Osteocyte (in vitro differentiated cells): ENCODE measurements around the gene COL27A1. TPM values are rescaled to one million over a fixed set of nuclear protein-coding genes. Genes with fewer than 3 reads are reported as not detected.

Experiments used
- DNase-seq: peaks from one replicate; pipeline ENCODE4 v3.0.0; 2021; ENCODE audit warnings: mixed read lengths; ENCODE audit not compliant: unreplicated experiment; ENCODE audit errors: extremely low spot score
- H3K27ac Mint-ChIP-seq: one replicate; pipeline ENCODE4 v1.8.0; 2021; ENCODE audit warnings: mild to moderate bottlenecking, mixed read lengths; ENCODE audit not compliant: unreplicated experiment
- H3K27me3 Mint-ChIP-seq: one replicate; pipeline ENCODE4 v1.8.0; 2021; ENCODE audit warnings: mixed read lengths; ENCODE audit not compliant: unreplicated experiment
- H3K36me3 Mint-ChIP-seq: one replicate; pipeline ENCODE4 v1.8.0; 2021; ENCODE audit warnings: mixed read lengths; ENCODE audit not compliant: unreplicated experiment
- H3K4me1 Mint-ChIP-seq: one replicate; pipeline ENCODE4 v1.8.0; 2021; ENCODE audit warnings: mixed read lengths; ENCODE audit not compliant: unreplicated experiment
- H3K4me3 Mint-ChIP-seq: one replicate; pipeline ENCODE4 v1.8.0; 2021; ENCODE audit warnings: mild to moderate bottlenecking, moderate library complexity, mixed read lengths; ENCODE audit not compliant: unreplicated experiment
- H3K9me3 Mint-ChIP-seq: one replicate; pipeline ENCODE4 v1.8.0; 2021; ENCODE audit warnings: mixed read lengths; ENCODE audit not compliant: unreplicated experiment
- total RNA-seq: library from RNA; stranded (reverse); gene quantifications from 2 replicates; pipeline ENCODE4 v1.2.1, GENCODE V29; 2021
- TF ChIP-seq, protein P1 (sequence below): fragments of 200-600 bp; sonication (generic); IDR thresholded peaks from 2 replicates; pipeline ENCODE4 v1.5.0; 2021; ENCODE audit warnings: antibody characterized with exemption, mild to moderate bottlenecking, moderate library complexity

Gene COL27A1
- total RNA-seq, 1 donor from 2014 or later: 44.4 TPM

DNA sequence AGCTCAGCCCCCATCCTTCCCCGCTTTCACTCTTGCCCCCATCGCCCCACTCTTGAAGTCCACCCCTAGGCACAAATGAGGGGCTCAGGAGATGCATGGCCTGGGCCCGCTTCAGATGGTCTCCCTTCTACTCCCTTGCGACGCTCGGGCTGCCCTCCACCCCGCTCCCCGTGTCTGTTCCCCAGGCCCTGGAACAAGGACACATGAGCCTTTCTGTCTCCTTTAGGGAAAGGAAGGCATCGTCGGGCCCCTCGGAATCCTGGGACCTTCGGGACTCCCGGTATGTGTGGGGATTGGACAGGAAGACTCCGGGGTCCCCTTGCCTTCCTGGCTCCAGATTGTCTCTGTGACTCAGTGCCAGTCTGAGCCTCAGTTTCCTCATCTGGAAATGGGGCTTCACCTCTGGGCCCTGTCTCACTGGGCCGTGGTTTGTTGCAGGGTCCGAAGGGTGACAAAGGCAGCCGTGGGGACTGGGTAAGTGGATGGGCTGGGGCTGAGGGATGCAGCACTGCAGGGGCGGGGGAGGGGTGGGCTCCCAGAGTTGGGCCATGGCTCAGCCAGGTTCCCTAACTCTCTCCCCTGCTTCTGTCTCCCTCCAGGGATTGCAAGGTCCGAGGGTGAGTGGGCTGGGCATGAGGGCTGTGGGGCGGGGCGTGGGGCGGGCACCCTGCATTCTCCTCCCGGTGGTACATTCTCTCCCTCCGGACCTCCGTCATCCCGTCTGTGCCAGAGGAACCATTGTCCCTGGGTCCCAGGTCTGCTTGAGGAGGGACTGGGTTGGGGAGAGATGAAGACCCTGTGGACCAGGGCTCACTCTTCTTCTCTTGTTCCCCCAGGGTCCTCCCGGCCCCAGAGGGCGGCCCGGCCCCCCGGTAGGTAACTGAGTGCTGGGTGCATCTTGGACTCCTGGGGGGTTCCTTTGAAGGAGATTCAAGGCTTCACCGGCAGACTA, 145.8 kb downstream of the COL27A1 start:
- TF ChIP-seq, protein P1, sequence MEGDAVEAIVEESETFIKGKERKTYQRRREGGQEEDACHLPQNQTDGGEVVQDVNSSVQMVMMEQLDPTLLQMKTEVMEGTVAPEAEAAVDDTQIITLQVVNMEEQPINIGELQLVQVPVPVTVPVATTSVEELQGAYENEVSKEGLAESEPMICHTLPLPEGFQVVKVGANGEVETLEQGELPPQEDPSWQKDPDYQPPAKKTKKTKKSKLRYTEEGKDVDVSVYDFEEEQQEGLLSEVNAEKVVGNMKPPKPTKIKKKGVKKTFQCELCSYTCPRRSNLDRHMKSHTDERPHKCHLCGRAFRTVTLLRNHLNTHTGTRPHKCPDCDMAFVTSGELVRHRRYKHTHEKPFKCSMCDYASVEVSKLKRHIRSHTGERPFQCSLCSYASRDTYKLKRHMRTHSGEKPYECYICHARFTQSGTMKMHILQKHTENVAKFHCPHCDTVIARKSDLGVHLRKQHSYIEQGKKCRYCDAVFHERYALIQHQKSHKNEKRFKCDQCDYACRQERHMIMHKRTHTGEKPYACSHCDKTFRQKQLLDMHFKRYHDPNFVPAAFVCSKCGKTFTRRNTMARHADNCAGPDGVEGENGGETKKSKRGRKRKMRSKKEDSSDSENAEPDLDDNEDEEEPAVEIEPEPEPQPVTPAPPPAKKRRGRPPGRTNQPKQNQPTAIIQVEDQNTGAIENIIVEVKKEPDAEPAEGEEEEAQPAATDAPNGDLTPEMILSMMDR: no peak
- peak; percentile 78 for DNase-seq
- Mint-ChIP-seq H3K9me3 (peaks cover 3% of the 10 kb centered on the region), H3K27me3 (no peaks in the 10 kb centered on the region), H3K36me3 (peaks cover 29% of the 10 kb centered on the region), H3K4me1 (no peaks in the 10 kb centered on the region), H3K27ac (no peak overlapping the region), H3K4me3 (no peak overlapping the region)

DNA sequence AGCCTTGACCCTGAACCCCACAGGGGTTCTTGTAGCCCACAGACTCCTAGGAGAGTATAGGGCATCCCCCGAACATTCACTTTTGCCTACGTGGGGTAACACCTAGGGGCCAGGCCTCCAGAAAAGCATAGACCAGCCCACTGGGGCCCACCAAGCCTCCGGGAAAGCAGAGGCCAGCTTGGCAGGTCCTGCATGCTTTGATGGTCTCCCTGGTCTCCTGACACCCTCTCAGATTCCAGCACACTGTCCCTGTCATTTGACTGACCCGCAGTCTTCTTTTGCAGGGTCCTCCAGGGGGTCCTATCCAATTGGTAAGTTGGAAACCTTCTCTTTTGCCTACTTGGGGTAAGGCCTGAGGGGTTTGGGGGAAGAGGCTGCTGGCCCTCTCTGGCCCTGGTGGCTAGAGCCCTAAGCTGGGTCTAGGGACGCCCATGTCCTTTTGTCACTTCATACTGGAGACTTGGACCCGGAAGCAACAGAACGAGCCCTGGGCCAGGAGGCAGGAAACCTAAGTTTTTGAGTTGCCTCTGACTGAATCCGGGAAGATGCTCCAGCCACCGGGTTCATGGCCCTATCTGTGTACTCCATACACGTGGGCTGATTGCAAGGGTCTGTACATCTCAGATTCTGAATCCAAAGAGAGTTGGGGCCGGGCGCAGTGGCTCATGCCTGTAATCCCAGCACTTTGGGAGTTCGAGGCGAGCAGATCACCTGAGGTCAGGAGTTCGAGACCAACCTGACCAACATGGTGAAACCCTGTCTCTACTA, 146.6 kb downstream of the COL27A1 start:
- no peak overlapping the region for H3K4me3 Mint-ChIP-seq
- peaks cover 20% of the 10 kb centered on the region for H3K36me3 Mint-ChIP-seq
- H3K27ac Mint-ChIP-seq: no peak overlapping the region
- DNase-seq: peak; percentile 73
- TF ChIP-seq, protein P1: no peak
- H3K4me1 Mint-ChIP-seq: no peaks in the 10 kb centered on the region
- no peaks in the 10 kb centered on the region for H3K27me3 Mint-ChIP-seq
- no peaks in the 10 kb centered on the region for H3K9me3 Mint-ChIP-seq

DNA sequence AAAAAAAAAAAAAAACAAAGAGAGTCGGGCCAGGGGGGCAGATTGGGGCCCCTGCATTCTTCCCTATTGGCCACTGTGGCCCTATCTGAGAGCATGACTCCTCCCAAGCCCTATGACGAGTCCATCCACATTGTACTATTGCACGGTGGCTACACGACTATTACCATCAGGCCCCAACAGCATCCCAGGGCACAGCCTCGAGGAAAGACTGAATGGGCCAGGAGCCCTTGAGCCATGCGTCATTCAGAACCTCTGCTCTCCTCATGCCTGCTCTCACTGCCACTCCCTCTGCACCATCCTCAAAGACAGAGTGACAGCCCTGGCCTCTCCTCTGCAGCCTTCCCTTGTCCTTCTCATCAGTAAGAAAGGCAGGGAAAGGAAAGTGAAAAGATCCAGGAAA, 147.4 kb downstream of the COL27A1 start:
- Mint-ChIP-seq H3K27ac (no peak overlapping the region), H3K4me3 (no peak overlapping the region), H3K27me3 (no peaks in the 10 kb centered on the region), H3K4me1 (no peaks in the 10 kb centered on the region), H3K9me3 (no peaks in the 10 kb centered on the region), H3K36me3 (peaks cover 17% of the 10 kb centered on the region)
- TF ChIP-seq, protein P1: no peak
- peak; percentile 51 for DNase-seq

DNA sequence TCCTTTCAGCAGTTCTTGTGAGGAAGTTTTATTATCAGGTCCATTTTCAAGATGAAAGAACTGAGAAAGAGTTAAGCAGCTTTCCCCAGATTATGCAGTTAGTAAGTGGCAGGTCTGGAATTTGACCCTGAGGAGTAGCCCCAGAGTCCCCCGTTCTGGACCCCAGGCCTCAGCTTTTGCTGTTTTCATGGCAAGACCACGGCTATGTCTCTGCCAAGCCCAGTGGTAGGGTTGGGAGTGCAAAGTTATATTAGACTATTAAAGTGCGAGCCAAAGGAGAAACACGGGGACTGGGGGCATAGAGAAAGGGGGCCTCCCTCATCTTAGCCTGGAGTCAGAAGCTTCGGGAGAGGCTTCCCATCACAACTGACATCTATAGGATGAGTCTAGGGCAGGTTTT, 148.2 kb downstream of the COL27A1 start:
- Mint-ChIP-seq H3K4me3 (no peak overlapping the region), H3K4me1 (no peaks in the 10 kb centered on the region), H3K9me3 (no peaks in the 10 kb centered on the region), H3K36me3 (peaks cover 13% of the 10 kb centered on the region), H3K27ac (no peak overlapping the region), H3K27me3 (no peaks in the 10 kb centered on the region)
- TF ChIP-seq, protein P1: no peak
- peak; percentile 48 for DNase-seq

DNA sequence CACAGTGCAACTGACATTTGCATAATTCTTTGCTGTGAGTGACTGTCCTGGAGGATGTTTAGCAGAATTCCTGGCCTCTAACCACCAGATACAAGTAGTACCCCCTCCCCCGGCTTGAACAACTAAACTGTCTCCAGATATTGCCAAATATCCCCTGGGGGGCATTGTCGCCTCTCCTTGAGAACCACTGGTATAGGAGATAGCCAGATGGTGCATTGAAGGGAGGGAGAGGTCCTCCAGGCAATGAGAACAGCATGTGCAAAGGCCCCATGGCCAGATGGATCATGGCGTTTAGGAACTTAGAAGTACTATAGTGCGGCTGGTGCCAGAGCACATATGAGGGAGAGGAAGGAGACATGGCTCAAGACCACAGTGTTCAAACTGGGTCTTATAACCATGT, 148.6 kb downstream of the COL27A1 start:
- no peak overlapping the region for H3K4me3 Mint-ChIP-seq
- DNase-seq: peak; percentile 56
- H3K27me3 Mint-ChIP-seq: no peaks in the 10 kb centered on the region
- H3K36me3 Mint-ChIP-seq: peaks cover 9% of the 10 kb centered on the region
- no peak overlapping the region for H3K27ac Mint-ChIP-seq
- TF ChIP-seq, protein P1: no peak
- H3K4me1 Mint-ChIP-seq: no peaks in the 10 kb centered on the region
- H3K9me3 Mint-ChIP-seq: no peaks in the 10 kb centered on the region
